ENCODE results near the gene NOL11.
"Not testable (repeated sequence)": the region's sequence is repeated elsewhere in the genome, so short reads cannot be mapped to it uniquely, and the experiment has no call there.

NOL11 gene

GRCh38 chr17:67700037-67700724 lies 17.6 kb upstream of the NOL11 start:
- Mint-ChIP-seq H3K9me3 (no peaks in the 10 kb centered on the region), H3K4me3 (no peak overlapping the region), H3K27ac (peak overlapping the region in 2 of 3 experiments; percentile 46 to 59), H3K36me3 (ENCODE audit: low read depth) (no peaks in the 10 kb centered on the region), H3K27me3 (ENCODE audit: low read depth) (peaks cover 3% of the 10 kb centered on the region), H3K4me1 (no peaks in the 10 kb centered on the region)
- TF ChIP-seq, protein P1, sequence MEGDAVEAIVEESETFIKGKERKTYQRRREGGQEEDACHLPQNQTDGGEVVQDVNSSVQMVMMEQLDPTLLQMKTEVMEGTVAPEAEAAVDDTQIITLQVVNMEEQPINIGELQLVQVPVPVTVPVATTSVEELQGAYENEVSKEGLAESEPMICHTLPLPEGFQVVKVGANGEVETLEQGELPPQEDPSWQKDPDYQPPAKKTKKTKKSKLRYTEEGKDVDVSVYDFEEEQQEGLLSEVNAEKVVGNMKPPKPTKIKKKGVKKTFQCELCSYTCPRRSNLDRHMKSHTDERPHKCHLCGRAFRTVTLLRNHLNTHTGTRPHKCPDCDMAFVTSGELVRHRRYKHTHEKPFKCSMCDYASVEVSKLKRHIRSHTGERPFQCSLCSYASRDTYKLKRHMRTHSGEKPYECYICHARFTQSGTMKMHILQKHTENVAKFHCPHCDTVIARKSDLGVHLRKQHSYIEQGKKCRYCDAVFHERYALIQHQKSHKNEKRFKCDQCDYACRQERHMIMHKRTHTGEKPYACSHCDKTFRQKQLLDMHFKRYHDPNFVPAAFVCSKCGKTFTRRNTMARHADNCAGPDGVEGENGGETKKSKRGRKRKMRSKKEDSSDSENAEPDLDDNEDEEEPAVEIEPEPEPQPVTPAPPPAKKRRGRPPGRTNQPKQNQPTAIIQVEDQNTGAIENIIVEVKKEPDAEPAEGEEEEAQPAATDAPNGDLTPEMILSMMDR (IDR thresholded peaks at IDR 0.05; ENCODE audit: unreplicated experiment in 3 of 3) = no peak

DNA sequence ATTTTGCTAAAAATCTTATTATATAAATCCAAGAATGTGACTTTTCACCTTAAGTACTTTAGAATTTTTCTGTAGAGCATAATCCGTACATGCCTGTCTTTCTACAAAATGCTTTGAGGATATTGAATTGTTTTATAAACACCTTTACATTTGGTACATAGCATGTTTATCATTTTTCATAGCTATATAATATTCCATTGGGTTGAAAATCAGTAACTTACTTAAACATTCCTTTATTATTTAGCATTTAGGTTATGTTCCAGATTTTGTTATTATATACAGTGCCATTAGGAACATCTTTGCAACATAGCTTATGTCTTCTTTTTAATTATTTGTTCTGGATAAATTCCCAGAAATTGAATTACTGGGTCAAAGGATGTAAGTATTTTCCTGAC lies 17.0 kb upstream of the NOL11 start:
- Mint-ChIP-seq H3K36me3 (ENCODE audit: low read depth) (no peaks in the 10 kb centered on the region), H3K27ac (no peak overlapping the region), H3K4me1 (no peaks in the 10 kb centered on the region), H3K9me3 (no peaks in the 10 kb centered on the region), H3K4me3 (no peak overlapping the region), H3K27me3 (ENCODE audit: low read depth) (peaks cover 3% of the 10 kb centered on the region)
- TF ChIP-seq, protein P1 (IDR thresholded peaks at IDR 0.05; ENCODE audit: unreplicated experiment in 3 of 3) = no peak

DNA sequence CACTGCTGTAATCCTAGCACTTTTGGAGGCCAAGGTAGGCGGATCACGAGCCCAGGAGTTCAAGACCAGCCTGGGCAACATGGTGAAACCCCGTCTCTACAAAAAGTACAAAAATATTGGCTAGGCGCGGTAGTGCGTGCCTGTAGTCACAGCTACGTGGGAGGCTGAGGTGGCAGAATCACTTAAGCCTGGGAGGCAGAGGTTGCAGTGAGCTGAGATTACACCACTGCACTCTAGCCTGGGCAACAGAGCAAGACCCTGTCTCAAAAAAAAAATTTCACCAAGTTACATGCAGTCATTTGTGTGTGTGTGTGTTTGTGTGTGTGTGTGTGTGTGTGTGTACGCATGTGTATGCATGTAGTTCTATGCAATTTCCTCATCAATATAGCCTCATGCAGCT lies 14.9 kb upstream of the NOL11 start:
- H3K36me3 Mint-ChIP-seq (ENCODE audit: low read depth); H3K4me1 Mint-ChIP-seq; H3K9me3 Mint-ChIP-seq; H3K27me3 Mint-ChIP-seq (ENCODE audit: low read depth); H3K4me3 Mint-ChIP-seq; H3K27ac Mint-ChIP-seq: not testable (repeated sequence)

DNA sequence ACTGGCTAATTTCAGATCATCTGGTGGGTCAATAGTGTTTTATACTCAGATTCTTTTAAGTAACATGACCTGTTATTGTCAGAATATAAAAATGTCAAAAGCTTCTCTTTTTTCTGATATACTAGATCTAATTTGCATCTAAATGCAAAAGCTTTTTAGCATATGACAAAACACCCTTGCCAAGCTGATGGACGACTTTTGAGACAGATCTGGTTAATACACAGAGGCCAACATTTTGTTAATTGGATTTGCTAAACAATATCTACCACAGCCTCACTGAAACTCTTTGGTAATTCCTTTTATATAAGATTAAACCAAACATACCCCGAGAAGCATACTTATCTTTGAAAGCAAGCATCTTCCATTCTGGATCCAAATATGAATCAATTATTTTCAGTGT lies 10.3 kb upstream of the NOL11 start:
- TF ChIP-seq, protein P1 (IDR thresholded peaks at IDR 0.05; ENCODE audit: unreplicated experiment in 3 of 3) = no peak
- H3K27ac Mint-ChIP-seq = no peak overlapping the region

DNA sequence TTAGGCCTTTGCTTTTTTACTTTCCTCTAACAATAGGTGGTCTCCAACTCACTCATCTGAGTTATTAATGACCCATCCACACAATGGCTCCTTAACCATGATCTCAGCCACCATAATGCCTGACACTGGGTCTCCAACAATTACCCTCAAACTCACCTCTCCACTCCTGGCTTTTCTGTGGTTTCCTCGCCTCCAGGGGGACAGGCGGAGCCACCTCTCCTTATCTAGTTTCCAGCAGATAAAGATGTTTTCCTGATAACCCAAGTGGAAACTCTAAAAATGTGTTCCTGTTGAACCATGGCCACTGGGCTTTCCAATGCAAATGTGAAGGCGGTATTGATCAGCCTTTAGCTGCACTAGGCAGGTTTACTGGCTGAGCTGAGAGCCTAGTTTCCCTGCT lies 9.4 kb upstream of the NOL11 start:
- Mint-ChIP-seq H3K4me1 (no peaks in the 10 kb centered on the region), H3K27ac (no peak overlapping the region), H3K27me3 (ENCODE audit: low read depth) (peaks cover 5% of the 10 kb centered on the region), H3K9me3 (no peaks in the 10 kb centered on the region), H3K36me3 (ENCODE audit: low read depth) (no peaks in the 10 kb centered on the region), H3K4me3 (no peak overlapping the region)
- TF ChIP-seq, protein P1 (IDR thresholded peaks at IDR 0.05; ENCODE audit: unreplicated experiment in 3 of 3) = no peak

More for the DNA sequence above, 10.3 kb upstream of the NOL11 start:
- Mint-ChIP-seq H3K9me3 (no peaks in the 10 kb centered on the region), H3K4me1 (no peaks in the 10 kb centered on the region), H3K4me3 (no peak overlapping the region), H3K27me3 (ENCODE audit: low read depth) (peaks cover 5% of the 10 kb centered on the region), H3K36me3 (ENCODE audit: low read depth) (no peaks in the 10 kb centered on the region)

- no peaks in the 10 kb centered on the region for H3K9me3 Mint-ChIP-seq
- H3K27me3 Mint-ChIP-seq (ENCODE audit: low read depth) = peaks cover 5% of the 10 kb centered on the region
- no peaks in the 10 kb centered on the region for H3K36me3 Mint-ChIP-seq (ENCODE audit: low read depth)
- TF ChIP-seq, protein P1 (IDR thresholded peaks at IDR 0.05; ENCODE audit: unreplicated experiment in 3 of 3) = no peak
- H3K27ac Mint-ChIP-seq = no peak overlapping the region
- H3K4me3 Mint-ChIP-seq = no peak overlapping the region
- peaks cover under 1% of the 10 kb centered on the region for H3K4me1 Mint-ChIP-seq
Measured at GRCh38 chr17:67711916-67712315, 5.8 kb upstream of the NOL11 start.

Measured in nephron (organoid).